Caco-2 (cell line): ENCODE data around the gene BIRC3. TPM values are rescaled to one million over a fixed set of nuclear protein-coding genes. Genes with fewer than 3 reads are reported as not detected.

Experiments
- BruUV-seq: library from RNA; stranded (reverse); fragments of 400-500 nt; replicated peaks from 2 replicates; lab custom pipeline; 2021; lab: Mats Ljungman, UMichigan
- CTCF ChIA-PET: fragments of 300-600 bp; sonication (Branson Sonifier 250); formaldehyde crosslinking; loops from one replicate; lab custom pipeline; 2022; ENCODE audit warnings: antibody characterized with exemption; lab: Charles Lee
- POLR2A ChIA-PET: fragments of 300-600 bp; sonication (Branson Sonifier 250); formaldehyde crosslinking; loops from one replicate; lab custom pipeline; 2022; ENCODE audit warnings: antibody characterized with exemption; lab: Charles Lee
- DNase-seq, 2 experiments: peaks; one replicate each; pipeline versions ENCODE4 v3.0.0 to v3.0.0-alpha.2; 2020 to 2022
- H3K27me3 ChIP-seq: replicated peaks from 2 replicates; pipeline ENCODE4 v1.6.0; 2011; ENCODE audit warnings: low read length; ENCODE audit not compliant: control insufficient read depth, insufficient read depth
- H3K36me3 ChIP-seq: 2 replicates; pipeline ENCODE4 v1.5.1; 2011; ENCODE audit warnings: low read length; ENCODE audit not compliant: control insufficient read depth, insufficient read depth
- H3K4me1 ChIP-seq: fragments of 250-450 bp; sonication (Bioruptor Pico); 2 replicates; pipeline ENCODE4 v1.5.1; 2020; ENCODE audit warnings: mild to moderate bottlenecking
- H3K4me3 ChIP-seq: 2 replicates; pipeline ENCODE4 v1.5.1; 2011; ENCODE audit warnings: low read depth, mild to moderate bottlenecking, control low read depth, low read length
- H3K9me3 ChIP-seq: fragments of 250-450 bp; sonication (Bioruptor Pico); 2 replicates; pipeline ENCODE4 v1.5.1; 2020; ENCODE audit warnings: mild to moderate bottlenecking, moderate library complexity
- H3K27ac Mint-ChIP-seq: one replicate; pipeline ENCODE4 v1.8.0; 2022; ENCODE audit warnings: mixed read lengths; ENCODE audit not compliant: unreplicated experiment
- H3K27me3 Mint-ChIP-seq: one replicate; pipeline ENCODE4 v1.8.0; 2022; ENCODE audit warnings: mixed read lengths; ENCODE audit not compliant: insufficient read depth, unreplicated experiment
- H3K36me3 Mint-ChIP-seq: one replicate; pipeline ENCODE4 v1.8.0; 2022; ENCODE audit warnings: mild to moderate bottlenecking, mixed read lengths; ENCODE audit not compliant: insufficient read depth, unreplicated experiment
- H3K4me1 Mint-ChIP-seq: one replicate; pipeline ENCODE4 v1.8.0; 2022; ENCODE audit warnings: low read depth, mixed read lengths; ENCODE audit not compliant: unreplicated experiment
- H3K4me3 Mint-ChIP-seq: one replicate; pipeline ENCODE4 v1.8.0; 2022; ENCODE audit warnings: mild to moderate bottlenecking, moderate library complexity, mixed read lengths; ENCODE audit not compliant: unreplicated experiment
- H3K9me3 Mint-ChIP-seq: one replicate; pipeline ENCODE4 v1.8.0; 2022; ENCODE audit warnings: mixed read lengths; ENCODE audit not compliant: unreplicated experiment
- intact Hi-C: fragments of 100-400 bp; cut with micrococcal nuclease; formaldehyde crosslinking; loops from one replicate; pipeline ENCODE4 v1.10.0; 2022; ENCODE audit not compliant: unreplicated experiment
- total RNA-seq: library from RNA; stranded (reverse); gene quantifications from 2 replicates; pipeline ENCODE4 v1.2.3, GENCODE V29; 2022
- TF ChIP-seq, protein P1 (sequence below), 2 experiments: fragments of 200-600 bp in 1 of 2; IDR thresholded peaks; 1 replicate in 1 of 2; 2 replicates in 1 of 2; pipeline versions ENCODE4 v1.5.1 to v1.8.0; 2011 to 2022; ENCODE audit warnings: antibody characterized with exemption in 1 of 2, control low read depth in 1 of 2, inconsistent platforms in 1 of 2, low read depth in 1 of 2, low read length in 1 of 2, mild to moderate bottlenecking in 1 of 2, moderate library complexity in 1 of 2; ENCODE audit not compliant: insufficient read depth in 1 of 2, severe bottlenecking in 1 of 2, unreplicated experiment in 1 of 2

BIRC3 gene
- total RNA-seq, 1 experiment from 2014 or later: 1.4 TPM

DNA sequence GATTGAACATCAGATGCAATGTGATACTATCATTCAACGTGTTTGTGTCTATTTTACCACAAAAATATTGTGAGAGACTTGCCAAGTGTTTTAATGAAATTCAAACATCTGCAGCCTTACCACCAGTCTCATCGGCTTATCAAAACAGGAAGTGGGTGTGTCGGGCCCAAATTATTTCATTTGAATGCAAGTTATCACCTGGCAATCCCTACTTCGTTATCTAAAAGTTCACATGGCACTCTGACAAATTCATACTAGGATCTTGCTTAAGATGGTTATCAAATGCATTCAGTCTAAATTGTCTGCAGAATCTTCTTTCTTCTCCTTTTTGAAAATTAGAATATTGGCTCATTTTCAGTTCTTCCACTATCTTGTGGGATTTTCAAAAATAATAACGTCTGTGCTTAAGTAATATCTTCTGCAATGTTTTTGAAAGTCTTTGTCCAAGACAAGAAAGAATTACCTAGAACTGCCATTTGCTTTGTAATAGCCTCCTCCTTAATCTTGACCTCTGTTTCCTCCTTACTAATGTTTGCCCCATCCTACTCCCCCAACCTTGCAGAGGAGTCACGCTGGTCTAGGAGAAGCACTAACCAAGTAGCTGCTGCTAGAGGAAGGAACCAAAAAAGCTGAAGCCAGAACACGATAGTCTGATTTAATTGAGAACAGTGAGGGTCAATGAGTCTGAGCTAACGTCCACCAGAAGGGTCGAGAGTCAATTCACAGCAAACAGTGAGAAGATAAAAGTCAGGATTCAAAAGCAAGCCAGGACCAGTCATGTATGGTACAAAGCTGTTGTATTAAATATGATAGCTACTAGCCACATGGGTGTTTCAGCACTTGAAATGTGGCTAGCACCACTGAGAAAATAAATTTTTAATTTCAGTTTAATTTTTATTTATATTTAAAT, 10.2 kb upstream of the BIRC3 start:
- CTCF ChIA-PET: interaction anchor here (1.0 kb wide), 1 partner anchor 13 kb away, joined by 8 read pairs; no protein-coding TSS in a partner anchor
- peaks cover 17% of the 10 kb centered on the region for H3K9me3 Mint-ChIP-seq
- DNase-seq: no peak
- TF ChIP-seq, protein P1, sequence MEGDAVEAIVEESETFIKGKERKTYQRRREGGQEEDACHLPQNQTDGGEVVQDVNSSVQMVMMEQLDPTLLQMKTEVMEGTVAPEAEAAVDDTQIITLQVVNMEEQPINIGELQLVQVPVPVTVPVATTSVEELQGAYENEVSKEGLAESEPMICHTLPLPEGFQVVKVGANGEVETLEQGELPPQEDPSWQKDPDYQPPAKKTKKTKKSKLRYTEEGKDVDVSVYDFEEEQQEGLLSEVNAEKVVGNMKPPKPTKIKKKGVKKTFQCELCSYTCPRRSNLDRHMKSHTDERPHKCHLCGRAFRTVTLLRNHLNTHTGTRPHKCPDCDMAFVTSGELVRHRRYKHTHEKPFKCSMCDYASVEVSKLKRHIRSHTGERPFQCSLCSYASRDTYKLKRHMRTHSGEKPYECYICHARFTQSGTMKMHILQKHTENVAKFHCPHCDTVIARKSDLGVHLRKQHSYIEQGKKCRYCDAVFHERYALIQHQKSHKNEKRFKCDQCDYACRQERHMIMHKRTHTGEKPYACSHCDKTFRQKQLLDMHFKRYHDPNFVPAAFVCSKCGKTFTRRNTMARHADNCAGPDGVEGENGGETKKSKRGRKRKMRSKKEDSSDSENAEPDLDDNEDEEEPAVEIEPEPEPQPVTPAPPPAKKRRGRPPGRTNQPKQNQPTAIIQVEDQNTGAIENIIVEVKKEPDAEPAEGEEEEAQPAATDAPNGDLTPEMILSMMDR (IDR thresholded peaks at IDR 0.05; ENCODE audit: insufficient read depth in 1 of 2, low read depth in 1 of 2, low read length in 1 of 2, severe bottlenecking in 1 of 2, unreplicated experiment in 1 of 2): no peak
- peak overlapping the region; percentile 7 for H3K27ac Mint-ChIP-seq
- Histone ChIP-seq H3K4me3 (no peak overlapping the region), H3K9me3 (0 out of 2 replicates have a peak, but pooled peaks cover 4% of the 10 kb centered on the region), H3K4me1 (peaks cover 24% of the 10 kb centered on the region), H3K36me3 (no peaks in the 10 kb centered on the region), H3K27me3 (no peaks in the 10 kb centered on the region)
- peaks cover 18% of the 10 kb centered on the region for H3K4me1 Mint-ChIP-seq
- no peak overlapping the region for H3K4me3 Mint-ChIP-seq
- BruUV-seq: no TSS peak
- H3K27me3 Mint-ChIP-seq: no peaks in the 10 kb centered on the region
- no peaks in the 10 kb centered on the region for H3K36me3 Mint-ChIP-seq
- intact Hi-C loops: loop anchor here (1.0 kb wide), 1 partner anchor 13 kb away; no protein-coding TSS in a partner anchor
- POLR2A ChIA-PET: interaction anchor here (0.5 kb wide), 1 partner anchor 54 kb away, joined by 3 read pairs; no protein-coding TSS in a partner anchor

DNA sequence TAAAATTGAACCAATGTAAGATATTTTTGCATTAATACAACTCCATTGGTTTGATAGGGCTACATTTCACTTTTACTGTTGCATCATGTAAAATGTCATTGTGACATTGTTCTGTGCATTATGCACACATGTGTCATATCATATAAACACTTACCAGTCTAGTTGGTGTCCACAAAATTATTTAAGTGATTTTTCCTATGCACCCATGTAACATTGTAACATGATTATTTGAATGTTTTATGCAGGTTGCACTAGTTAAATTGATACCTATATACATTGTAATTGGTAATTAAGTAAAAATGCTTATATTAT, 9.6 kb upstream of the BIRC3 start:
- POLR2A ChIA-PET: interaction anchor here (0.5 kb wide), 1 partner anchor 54 kb away, joined by 3 read pairs; no protein-coding TSS in a partner anchor
- no peak overlapping the region for H3K4me3 Mint-ChIP-seq
- peaks cover 14% of the 10 kb centered on the region for H3K9me3 Mint-ChIP-seq
- no peaks in the 10 kb centered on the region for H3K27me3 ChIP-seq
- no peak overlapping the region for H3K4me3 ChIP-seq
- no TSS peak for BruUV-seq
- no peak for DNase-seq
- TF ChIP-seq, protein P1 (IDR thresholded peaks at IDR 0.05; ENCODE audit: insufficient read depth in 1 of 2, low read depth in 1 of 2, low read length in 1 of 2, severe bottlenecking in 1 of 2, unreplicated experiment in 1 of 2): no peak
- peaks cover 18% of the 10 kb centered on the region for H3K4me1 Mint-ChIP-seq
- H3K9me3 ChIP-seq: 0 out of 2 replicates have a peak, but pooled peaks cover 4% of the 10 kb centered on the region
- H3K27ac Mint-ChIP-seq: peak overlapping the region; percentile 7
- no peaks in the 10 kb centered on the region for H3K36me3 Mint-ChIP-seq
- intact Hi-C loops: no loop called here
- CTCF ChIA-PET: no interaction called here
- H3K4me1 ChIP-seq: peaks cover 24% of the 10 kb centered on the region
- no peaks in the 10 kb centered on the region for H3K27me3 Mint-ChIP-seq
- H3K36me3 ChIP-seq: no peaks in the 10 kb centered on the region

DNA sequence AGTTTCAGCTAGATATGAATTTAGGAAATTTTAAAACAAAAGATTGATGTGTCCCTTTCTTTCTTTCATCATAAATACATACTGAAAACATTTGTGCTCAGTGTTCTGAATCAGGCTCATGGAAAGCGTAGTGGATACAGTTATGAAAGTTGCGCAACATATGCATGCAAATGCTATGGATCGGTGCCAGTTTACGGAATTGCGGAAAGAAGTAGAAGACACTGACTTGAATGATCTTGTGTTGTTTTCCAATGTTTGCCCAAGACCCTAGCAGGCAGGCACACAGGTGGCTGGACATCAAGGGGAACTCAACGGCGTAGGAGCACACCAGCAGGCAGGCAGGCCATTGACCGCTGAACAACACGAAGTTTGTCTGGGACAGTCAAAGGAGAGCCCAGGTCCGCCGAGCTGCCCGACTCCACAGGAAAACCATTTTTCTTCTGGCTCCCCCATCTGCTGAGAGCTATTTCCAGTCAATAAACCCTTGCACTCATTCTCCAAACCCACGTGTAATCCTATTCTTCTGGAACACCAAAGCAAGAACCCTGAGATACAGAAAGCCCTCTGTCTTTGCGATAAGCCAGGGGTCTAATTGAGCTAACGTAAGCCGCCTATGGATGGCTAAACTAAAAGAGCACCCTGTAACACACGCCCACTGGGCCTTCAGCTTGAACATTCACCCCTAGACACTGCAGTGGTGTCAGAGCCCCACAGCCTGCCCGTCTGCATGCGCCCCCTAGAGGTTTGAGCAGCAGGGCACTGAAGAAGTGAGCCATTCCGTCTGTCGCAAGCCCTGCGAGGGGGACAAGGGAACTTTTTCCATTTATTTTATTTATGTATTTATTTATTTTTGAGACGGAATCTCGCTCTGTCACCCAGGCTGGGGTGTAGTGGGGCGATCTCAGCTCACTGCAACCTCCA, 7.4 kb upstream of the BIRC3 start:
- no peaks in the 10 kb centered on the region for H3K27me3 ChIP-seq
- Mint-ChIP-seq H3K27ac (no peak overlapping the region), H3K27me3 (no peaks in the 10 kb centered on the region), H3K9me3 (no peaks in the 10 kb centered on the region), H3K4me1 (peaks cover 24% of the 10 kb centered on the region), H3K4me3 (no peak overlapping the region), H3K36me3 (no peaks in the 10 kb centered on the region)
- no peaks in the 10 kb centered on the region for H3K9me3 ChIP-seq
- no peak for DNase-seq
- H3K4me1 ChIP-seq: peaks cover 24% of the 10 kb centered on the region
- H3K4me3 ChIP-seq: no peak overlapping the region
- ChIA-PET CTCF (interaction anchor here (0.6 to 1.2 kb wide), 2 partner anchors 32 to 314 kb away, joined by 3 read pairs; no protein-coding TSS in a partner anchor), POLR2A (no interaction called here)
- TF ChIP-seq, protein P1 (IDR thresholded peaks at IDR 0.05; ENCODE audit: insufficient read depth in 1 of 2, low read depth in 1 of 2, low read length in 1 of 2, severe bottlenecking in 1 of 2, unreplicated experiment in 1 of 2): peak; percentile 13 to 34
- H3K36me3 ChIP-seq: no peaks in the 10 kb centered on the region
- no TSS peak for BruUV-seq
- intact Hi-C loops: no loop called here
